ENCODE results near the gene EYA3.
A peak's percentile ranks its signal among the peaks of the same experiment; 100 is the strongest.

EYA3 gene

GRCh38 chr1:28123461-28123961, 35.1 kb upstream of the EYA3 start:
- H3K4me3 ChIP-seq (ENCODE audit: low read length), result no peak overlapping the region
- DNase-seq (ENCODE audit: low read depth), result no peak
- TF ChIP-seq CTCF (conservative IDR thresholded peaks at IDR 0.05; ENCODE audit: low read depth, low read length), result no peak

GRCh38 chr1:28122183-28122582, 33.8 kb upstream of the EYA3 start:
- no peak for TF ChIP-seq CTCF (conservative IDR thresholded peaks at IDR 0.05; ENCODE audit: low read depth, low read length)
- no peak overlapping the region for H3K4me3 ChIP-seq (ENCODE audit: low read length)
- no peak for DNase-seq (ENCODE audit: low read depth)

- H3K4me3 ChIP-seq (ENCODE audit: low read length), result no peak overlapping the region
- no peak for TF ChIP-seq CTCF (conservative IDR thresholded peaks at IDR 0.05; ENCODE audit: low read depth, low read length)
These were observed 31.1 kb upstream of the EYA3 start for GRCh38 chr1:28119556-28119955.

GRCh38 chr1:28118640-28119307, 30.4 kb upstream of the EYA3 start:
- TF ChIP-seq CTCF (conservative IDR thresholded peaks at IDR 0.05; ENCODE audit: low read depth, low read length), result no peak
- no peak for DNase-seq (ENCODE audit: low read depth)
- no peak overlapping the region for H3K4me3 ChIP-seq (ENCODE audit: low read length)

More at GRCh38 chr1:28119556-28119955, 31.1 kb upstream of the EYA3 start:
- no peak for DNase-seq (ENCODE audit: low read depth)

GRCh38 chr1:28115267-28115666, 26.9 kb upstream of the EYA3 start:
- TF ChIP-seq CTCF (conservative IDR thresholded peaks at IDR 0.05; ENCODE audit: low read depth, low read length), result no peak
- DNase-seq (ENCODE audit: low read depth), result no peak
- H3K4me3 ChIP-seq (ENCODE audit: low read length), result no peak overlapping the region

- DNase-seq (ENCODE audit: low read depth), result no peak
- H3K4me3 ChIP-seq (ENCODE audit: low read length), result no peak overlapping the region
- TF ChIP-seq CTCF (conservative IDR thresholded peaks at IDR 0.05; ENCODE audit: low read depth, low read length), result no peak
These were observed 26.4 kb upstream of the EYA3 start for GRCh38 chr1:28114844-28115243.

GRCh38 chr1:28113242-28113572, 24.8 kb upstream of the EYA3 start:
- no peak overlapping the region for H3K4me3 ChIP-seq (ENCODE audit: low read length)
- peak; percentile 42 for TF ChIP-seq CTCF (conservative IDR thresholded peaks at IDR 0.05; ENCODE audit: low read depth, low read length)
- DNase-seq (ENCODE audit: low read depth), result no peak

All from retinal pigment epithelial cell (primary cell).